IPS DF 4.7 (cell line): Measurements from ENCODE around the gene FBXO46.
"Not testable (repeated sequence)": the region's sequence is repeated elsewhere in the genome, so short reads cannot be mapped to it uniquely, and the experiment has no call there.

ENCODE experiments used
- DNase-seq: peaks from one replicate; pipeline ENCODE4 v3.0.0-alpha.2; 2013; ENCODE audit warnings: low spot score; ENCODE audit errors: extremely low read depth

Gene FBXO46

DNA sequence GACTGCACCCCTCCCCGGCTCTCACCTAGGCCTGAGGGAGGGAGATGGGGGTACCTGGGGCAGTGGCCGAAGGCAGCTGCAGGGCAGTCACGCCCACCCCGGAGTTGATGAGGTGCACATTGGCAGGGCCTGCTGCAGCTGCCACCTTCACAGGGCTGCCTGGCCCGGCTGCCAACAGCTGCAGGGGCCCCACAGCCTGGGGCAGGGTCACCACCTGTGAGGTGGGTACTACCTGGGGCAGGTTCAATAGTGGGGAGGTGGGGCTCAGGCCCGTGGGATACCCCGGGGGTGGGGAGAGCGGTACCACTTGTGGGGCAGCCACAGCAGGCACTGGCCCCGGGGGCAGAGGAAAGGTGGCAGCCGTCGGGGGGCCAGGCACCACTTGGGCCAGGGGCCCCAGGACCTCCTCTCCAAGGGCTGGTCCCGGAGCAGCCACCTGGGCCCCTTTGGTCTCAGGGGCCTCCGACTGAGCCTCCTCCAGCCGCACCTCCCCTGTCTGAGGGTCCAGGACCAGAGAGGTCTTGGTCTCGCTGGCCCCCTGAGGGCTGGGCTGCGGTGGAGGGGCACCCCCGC, 35.7 kb upstream of the FBXO46 start:
- DNase-seq, result no peak

GRCh38 chr19:45765702-45766295, 35.1 kb upstream of the FBXO46 start:
- DNase-seq, result no peak

DNA sequence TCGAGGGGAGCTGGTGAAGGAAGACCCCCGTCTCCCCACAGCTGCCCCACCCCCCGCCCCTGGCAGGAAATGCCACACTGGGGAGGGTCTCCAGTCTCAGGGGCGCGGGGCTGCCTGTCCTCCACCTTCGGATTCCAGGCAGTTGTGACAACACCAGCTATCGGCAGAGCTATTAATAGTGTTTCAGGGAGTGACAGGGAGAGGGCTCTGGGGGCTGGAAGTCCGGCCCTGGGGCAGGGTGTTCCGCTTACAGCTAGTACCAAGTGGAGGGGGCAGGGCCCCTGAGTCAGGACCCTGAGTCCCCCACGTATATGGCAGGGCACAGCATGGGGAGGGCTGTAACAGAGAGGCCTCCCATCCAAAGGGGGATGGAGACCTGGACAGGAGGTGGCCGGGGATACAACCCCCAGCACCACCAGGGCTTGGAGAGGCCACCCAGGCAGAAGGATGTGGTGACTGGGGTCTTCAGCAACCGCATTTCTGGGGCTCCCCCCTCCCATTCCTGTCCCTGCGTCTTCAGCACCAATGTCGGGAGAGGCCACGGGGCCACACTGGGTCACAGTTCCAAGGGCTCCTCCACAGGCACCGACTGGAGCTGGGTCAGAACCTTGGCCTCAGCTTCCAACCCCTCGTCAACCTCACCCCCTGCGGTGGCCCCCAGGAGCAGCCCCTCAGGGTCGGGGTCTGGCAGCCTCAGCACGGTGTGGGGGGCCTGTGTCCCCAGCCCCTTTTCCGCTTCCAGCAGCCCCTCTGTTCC, 34.4 kb upstream of the FBXO46 start:
- no peak for DNase-seq

- DNase-seq, result no peak
Measured at GRCh38 chr19:45764475-45764874, 33.8 kb upstream of the FBXO46 start.

DNA sequence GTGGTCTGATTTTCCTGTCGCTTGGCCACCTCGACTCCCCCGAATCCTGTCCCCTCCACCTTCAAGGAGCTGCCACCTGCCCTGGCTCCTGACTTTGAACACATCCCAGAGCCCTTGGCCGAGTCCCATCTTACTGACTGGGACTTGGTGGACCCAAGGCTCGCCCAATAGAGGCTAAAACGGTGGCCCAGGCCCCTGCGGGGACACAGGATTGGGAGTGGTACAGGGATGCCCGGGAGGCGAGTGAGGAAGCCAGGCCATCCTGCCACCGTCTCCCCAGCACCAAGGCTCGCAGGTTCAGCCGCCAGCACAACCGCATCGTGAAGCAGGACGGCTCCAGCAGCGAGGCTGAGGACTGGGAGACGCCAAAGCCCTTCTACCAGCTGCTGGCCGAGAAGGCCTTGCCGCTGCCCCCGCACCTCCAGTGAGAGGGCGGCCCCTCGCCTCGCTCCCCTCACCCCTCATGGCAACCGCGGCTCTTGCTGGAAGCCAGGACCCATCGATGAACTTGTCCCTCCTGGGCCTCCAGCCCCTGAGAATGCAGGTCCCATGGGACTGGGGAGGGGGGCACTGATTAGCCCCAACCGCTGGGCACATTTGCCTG, 33.1 kb upstream of the FBXO46 start:
- DNase-seq, result no peak

GRCh38 chr19:45762870-45763631, 32.4 kb upstream of the FBXO46 start:
- DNase-seq, result no peak

DNA sequence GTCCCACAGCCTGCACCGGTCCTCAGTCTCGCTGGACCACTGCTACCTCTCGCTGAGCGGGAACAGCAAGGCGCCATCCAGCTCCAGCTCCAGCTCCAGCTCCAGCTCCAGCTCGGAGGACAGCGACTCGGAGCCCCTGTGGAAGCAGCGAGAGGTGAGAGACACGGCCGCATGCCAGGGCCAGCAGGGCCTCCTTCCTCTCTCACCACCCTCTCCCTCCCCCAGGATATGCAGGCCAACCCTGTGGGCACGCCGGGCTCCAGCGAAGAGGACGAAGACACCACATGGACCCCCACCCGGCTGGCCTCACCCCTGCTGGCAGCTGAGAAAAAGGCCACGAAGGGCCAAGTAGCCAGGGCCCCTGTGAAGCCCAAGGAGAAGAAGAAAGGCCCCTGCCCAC, 31.0 kb upstream of the FBXO46 start:
- DNase-seq, result no peak

DNA sequence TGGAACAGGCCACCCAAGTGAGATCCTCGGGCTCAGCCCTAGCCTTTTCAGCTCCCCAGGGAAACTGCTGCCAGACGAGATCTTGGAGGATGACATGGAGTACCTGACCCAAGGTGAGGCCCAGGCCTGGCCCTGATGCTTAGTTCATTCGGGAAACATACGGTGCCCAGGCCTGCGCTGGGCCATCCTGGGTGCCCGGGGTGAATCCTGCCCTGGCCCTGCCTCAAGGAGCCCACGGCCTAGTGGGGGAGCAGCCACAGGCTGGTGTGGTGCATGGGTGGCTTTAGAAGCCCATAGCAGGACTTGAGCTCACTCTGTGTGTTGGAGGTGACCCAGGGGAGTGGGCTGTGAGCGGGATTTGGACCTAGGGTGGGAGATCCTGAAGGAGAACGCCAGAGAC, 28.2 kb upstream of the FBXO46 start:
- no peak for DNase-seq

- DNase-seq, result no peak
Measured at GRCh38 chr19:45757695-45758094, 27.0 kb upstream of the FBXO46 start.

- no peak for DNase-seq
Measured at GRCh38 chr19:45754323-45754722, 23.6 kb upstream of the FBXO46 start.

DNA sequence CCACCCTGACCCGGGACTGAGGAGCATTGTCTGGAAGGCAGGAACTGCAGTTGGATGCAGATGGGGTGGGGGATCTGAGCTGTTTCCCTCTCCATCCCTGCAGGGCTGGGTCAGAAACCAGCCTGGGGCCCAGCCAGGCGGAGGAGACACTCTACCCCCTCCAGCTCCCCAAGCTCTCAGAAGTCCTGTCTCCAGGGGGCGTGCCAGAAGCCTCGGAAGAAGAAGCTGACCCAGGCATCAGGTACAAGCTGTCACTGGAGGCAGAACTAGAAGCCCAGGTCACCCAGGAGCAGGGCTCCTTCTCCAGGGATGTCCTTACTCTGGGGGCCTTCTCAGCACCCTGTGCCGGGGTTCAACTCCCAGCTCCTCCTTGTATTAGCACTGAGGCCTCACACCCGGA, 22.9 kb upstream of the FBXO46 start:
- DNase-seq, result no peak

GRCh38 chr19:45752639-45753038, 21.9 kb upstream of the FBXO46 start:
- DNase-seq, result no peak

DNA sequence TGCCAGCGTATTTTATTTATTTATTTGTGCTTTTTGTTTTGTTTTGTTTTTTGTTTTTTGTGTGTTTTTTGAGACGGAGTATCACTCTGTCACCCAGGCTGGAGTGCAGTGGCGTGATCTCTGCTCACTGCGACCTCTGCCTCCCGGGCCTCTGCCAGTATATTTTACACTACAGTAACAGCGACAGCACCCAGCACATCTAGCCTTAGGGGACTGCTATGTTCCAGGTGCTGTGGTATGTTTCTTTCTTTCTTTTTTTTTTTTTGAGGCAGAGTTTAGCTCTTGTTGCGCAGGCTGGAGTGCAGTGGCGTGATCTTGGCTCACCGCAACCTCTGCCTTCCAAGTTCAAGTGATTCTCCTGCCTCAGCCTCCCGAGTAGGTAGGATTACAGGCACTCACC, 20.8 kb upstream of the FBXO46 start:
- DNase-seq, result not testable (repeated sequence)

DNA sequence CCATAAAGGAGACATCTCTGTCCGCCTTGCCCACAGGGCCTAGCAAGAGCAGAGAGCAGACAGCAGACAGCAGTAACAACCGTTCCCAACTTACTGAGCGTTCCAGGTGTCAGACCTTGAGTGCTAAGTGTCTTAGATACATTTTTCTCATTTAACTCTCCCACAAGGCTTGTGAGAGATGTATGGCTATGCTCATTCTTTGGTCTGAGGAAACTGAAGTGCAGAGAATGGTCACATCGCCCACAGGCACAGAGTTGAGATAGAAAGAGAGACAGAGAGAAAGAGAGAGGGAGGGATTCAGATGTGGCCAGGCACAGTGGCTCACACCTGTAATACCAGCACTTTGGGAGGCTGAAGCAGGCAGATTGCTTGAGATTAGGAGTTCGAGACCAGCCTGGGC, 16.8 kb upstream of the FBXO46 start:
- no peak for DNase-seq

DNA sequence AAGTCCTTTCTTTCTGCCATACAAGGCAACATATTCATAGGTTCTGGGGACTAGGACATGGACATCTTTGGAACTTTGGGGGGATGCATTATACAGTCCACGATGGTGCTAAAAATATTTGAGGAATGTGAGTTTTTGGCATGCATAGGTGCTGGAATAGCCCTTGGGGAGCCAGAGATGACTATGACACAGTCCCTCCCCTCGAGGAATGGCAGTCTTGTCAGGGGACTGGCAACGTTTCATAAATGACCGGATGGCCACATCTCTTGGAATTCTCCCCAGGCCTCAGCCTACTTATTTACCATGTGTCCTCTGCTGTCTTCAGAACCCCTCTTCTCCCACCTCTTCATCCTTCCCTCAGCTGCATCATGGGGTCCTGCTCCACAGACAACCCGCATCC, 16.2 kb upstream of the FBXO46 start:
- DNase-seq, result no peak

DNA sequence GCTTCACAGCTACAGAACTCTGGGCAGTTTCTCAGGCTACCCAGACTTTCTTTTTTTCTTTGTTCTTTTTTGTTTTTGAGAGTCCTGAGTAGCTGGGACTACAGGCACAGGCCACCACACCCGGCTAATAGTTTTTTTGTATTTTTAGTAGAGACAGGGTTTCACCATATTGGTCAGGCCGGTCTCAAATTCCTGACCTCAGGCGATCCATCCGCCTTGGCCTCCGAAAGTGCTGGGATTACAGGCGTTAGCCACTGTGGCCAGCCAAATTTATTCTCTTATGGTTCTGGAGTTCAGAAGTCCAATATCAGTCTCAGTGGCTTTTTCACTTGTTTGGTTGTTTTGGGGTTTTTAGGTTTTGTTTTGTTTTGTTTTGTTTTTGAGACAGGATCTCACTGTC, 14.9 kb upstream of the FBXO46 start:
- DNase-seq, result no peak

DNA sequence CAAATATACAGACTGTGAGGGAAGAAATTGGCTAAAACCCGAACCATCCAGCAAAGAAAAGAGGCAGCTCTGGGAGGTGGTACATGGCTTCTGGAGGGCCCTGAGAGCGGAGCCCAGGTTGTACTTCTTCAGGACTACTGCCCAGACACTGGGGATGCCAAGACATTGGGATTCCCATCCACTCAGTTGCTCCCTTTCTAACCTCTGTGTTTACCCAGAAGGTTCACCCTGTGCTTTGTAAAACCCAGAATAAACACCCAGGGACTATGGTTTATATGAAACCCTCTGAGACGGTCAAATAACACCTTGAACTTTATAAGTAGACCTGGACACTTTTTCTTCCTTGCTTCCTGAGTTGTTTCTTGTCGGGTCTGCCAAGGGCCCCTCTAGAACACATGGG, 12.3 kb upstream of the FBXO46 start:
- DNase-seq, result no peak

DNA sequence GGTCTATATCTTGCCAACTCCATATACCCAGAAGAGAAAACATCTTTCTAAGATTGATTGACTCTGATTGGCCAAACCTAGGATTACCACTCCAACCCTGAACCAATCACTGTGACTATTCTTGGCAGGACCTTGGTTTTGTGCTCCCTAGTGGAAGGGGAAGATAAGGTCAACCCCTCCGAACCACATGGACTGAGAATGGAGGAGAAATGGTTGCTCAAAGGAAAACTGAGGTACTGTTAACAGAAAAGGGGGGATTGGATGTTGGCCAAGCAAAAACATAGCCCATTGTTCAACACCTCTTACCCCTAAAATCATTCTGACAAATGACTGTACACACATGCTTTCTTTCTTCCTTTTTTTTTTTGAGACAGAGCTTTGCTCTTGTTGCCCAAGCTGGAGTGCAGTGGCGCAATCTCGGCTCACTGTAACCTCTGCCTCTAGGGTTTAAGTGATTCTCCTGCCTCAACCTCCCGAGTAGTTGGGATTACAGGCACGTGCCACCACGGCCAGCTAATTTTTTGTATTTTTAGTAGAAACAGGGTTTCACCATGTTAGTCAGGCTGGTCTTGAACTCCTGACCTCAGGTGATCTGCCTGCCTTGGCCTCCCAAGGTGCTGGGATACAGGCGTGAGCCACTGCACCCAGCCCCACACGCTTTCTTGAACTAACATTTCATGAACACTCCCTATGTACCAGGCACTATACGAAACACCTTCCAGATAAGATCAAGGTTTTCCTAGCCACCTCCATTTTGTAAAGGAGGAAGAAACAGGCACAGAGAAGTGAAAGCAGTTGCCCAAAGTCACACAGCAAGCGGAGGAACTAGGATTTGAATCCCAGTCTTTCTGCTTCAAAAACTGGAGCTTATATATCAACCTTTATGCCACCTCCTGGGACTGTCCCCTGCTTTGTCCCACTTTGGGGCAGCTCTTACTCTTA, 9.1 kb upstream of the FBXO46 start:
- no peak for DNase-seq

GRCh38 chr19:45733160-45733810, 2.6 kb upstream of the FBXO46 start, which contains the start of gene MEIOSIN:
Gene MEIOSIN, plus strand, starts transcription at chr19:45733439. Its CDS starts 1,938 bp downstream, at chr19:45735377.
- no peak for DNase-seq

- no peak for DNase-seq
Measured at GRCh38 chr19:45729800-45730290, 851 bp downstream of the FBXO46 start.
